Measurements from ENCODE around the gene KLF17.
"Not testable (repeated sequence)": the region's sequence is repeated elsewhere in the genome, so short reads cannot be mapped to it uniquely, and the experiment has no call there.

The KLF17 gene

DNA sequence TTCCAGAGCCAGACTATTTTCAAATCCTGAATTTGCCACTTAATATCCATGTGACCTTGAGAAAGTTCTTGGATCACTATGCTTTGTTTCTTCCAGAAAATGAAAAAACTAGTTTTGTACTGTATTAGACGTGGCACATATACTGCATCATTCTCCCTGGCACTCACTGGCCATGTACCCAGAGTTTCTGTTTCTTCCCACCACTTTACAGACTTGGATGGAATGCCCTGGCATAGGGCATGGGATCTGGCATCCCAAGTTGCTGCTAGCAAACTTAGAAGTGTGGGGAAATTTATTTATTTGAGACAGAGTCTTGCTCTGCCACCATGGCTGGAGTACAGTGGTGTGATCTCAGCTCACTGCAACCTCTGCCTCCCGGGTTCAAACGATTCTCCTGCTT, 12.8 kb downstream of the KLF17 start:
- Mint-ChIP-seq H3K27ac (no peak overlapping the region), H3K27me3 (peaks cover 67% of the 10 kb centered on the region), H3K4me3 (no peak overlapping the region), H3K4me1 (no peaks in the 10 kb centered on the region), H3K9me3 (no peaks in the 10 kb centered on the region), H3K36me3 (no peaks in the 10 kb centered on the region)
- ATAC-seq: no peak

- ATAC-seq: no peak
- no peaks in the 10 kb centered on the region for H3K4me1 Mint-ChIP-seq
- H3K9me3 Mint-ChIP-seq: no peaks in the 10 kb centered on the region
- no peaks in the 10 kb centered on the region for H3K36me3 Mint-ChIP-seq
- peaks cover 62% of the 10 kb centered on the region for H3K27me3 Mint-ChIP-seq
- no peak overlapping the region for H3K27ac Mint-ChIP-seq
- no peak overlapping the region for H3K4me3 Mint-ChIP-seq
These were observed 15.7 kb downstream of the KLF17 start for GRCh38 chr1:44134071-44134920.

DNA sequence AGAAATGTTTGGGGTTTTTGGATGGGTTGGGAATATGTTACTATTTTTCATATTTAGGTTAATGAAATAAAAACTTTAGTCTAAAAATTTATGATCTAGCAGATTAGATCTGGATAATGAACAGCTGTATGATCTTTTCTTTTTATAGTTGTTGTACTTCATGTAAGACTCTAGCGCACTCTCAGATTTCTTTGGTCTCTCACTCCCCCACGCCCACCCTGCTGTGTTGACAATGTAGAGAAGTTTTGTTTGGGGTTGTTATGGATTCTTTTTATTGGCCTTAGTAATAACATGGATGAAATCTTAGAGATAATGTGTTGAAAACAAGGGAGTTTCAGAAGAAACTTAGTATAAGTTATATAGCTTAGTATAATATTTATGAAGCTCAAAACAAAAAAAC, 17.3 kb downstream of the KLF17 start:
- H3K36me3 Mint-ChIP-seq: no peaks in the 10 kb centered on the region
- no peak overlapping the region for H3K4me3 Mint-ChIP-seq
- H3K4me1 Mint-ChIP-seq: no peaks in the 10 kb centered on the region
- no peak for ATAC-seq
- no peaks in the 10 kb centered on the region for H3K9me3 Mint-ChIP-seq
- H3K27me3 Mint-ChIP-seq: peaks cover 52% of the 10 kb centered on the region
- no peak overlapping the region for H3K27ac Mint-ChIP-seq

GRCh38 chr1:44138239-44138638, 19.6 kb downstream of the KLF17 start:
- ATAC-seq: no peak
- Mint-ChIP-seq H3K9me3 (peaks cover 3% of the 10 kb centered on the region), H3K4me3 (no peak overlapping the region), H3K27me3 (peaks cover 34% of the 10 kb centered on the region), H3K27ac (no peak overlapping the region), H3K4me1 (no peaks in the 10 kb centered on the region), H3K36me3 (no peaks in the 10 kb centered on the region)

GRCh38 chr1:44139565-44139964, 20.9 kb downstream of the KLF17 start:
- not testable (repeated sequence) for H3K36me3 Mint-ChIP-seq, H3K9me3 Mint-ChIP-seq, H3K4me3 Mint-ChIP-seq, H3K27ac Mint-ChIP-seq, ATAC-seq, H3K4me1 Mint-ChIP-seq
- peaks cover 28% of the 10 kb centered on the region for H3K27me3 Mint-ChIP-seq

- H3K9me3 Mint-ChIP-seq: peaks cover 16% of the 10 kb centered on the region
- H3K4me1 Mint-ChIP-seq: no peaks in the 10 kb centered on the region
- H3K27me3 Mint-ChIP-seq: peaks cover 24% of the 10 kb centered on the region
- H3K36me3 Mint-ChIP-seq: peaks cover 5% of the 10 kb centered on the region
- H3K4me3 Mint-ChIP-seq: no peak within 1 kb of the TSS
- no peak within 1 kb of the TSS for H3K27ac Mint-ChIP-seq
- no peak for ATAC-seq
These were observed 22.9 kb downstream of the KLF17 start, which contains the start of gene KLF18 for GRCh38 chr1:44141531-44141930. KLF18 (minus strand) TSS chr1:44141631; CDS start chr1:44141631, 0 bp downstream.

DNA sequence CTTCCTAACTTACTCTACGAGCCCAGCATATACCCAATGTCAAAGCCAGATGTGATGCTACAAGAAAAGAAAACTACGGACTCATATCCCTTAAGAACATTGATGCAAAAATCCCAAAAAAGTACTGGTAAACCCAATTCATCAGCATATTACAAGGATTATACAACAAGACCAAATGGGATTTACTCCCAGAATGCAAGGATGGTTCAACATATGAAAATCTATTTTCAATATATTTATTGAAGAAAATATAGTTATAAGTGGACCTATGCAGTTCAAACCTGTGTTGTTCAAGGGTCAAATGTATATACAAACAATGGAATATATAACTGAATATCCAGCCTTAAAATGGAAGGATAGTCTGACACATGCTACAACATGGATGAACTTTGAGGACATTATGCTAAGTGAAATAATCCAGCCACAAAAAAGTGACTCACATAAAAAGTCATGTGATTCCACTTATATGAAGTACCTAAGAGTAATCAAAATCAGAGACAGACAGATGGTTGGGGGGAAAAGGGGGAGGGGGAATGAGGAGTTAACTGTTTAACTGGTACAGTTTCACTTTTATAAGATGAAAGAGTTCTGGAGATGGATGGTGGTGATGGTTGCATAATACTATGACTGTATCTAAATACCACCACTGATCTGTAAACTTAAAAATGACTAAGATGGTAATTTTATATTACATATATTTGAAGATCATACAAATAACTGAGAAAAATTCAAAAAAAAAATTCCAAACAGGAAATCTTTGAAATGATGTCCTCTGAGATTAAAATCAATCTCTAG, 26.5 kb downstream of the KLF17 start:
- H3K36me3 Mint-ChIP-seq: peaks cover 5% of the 10 kb centered on the region
- peaks cover 20% of the 10 kb centered on the region for H3K9me3 Mint-ChIP-seq
- H3K4me3 Mint-ChIP-seq: no peak overlapping the region
- ATAC-seq: no peak
- no peak overlapping the region for H3K27ac Mint-ChIP-seq
- H3K4me1 Mint-ChIP-seq: no peaks in the 10 kb centered on the region
- no peaks in the 10 kb centered on the region for H3K27me3 Mint-ChIP-seq

DNA sequence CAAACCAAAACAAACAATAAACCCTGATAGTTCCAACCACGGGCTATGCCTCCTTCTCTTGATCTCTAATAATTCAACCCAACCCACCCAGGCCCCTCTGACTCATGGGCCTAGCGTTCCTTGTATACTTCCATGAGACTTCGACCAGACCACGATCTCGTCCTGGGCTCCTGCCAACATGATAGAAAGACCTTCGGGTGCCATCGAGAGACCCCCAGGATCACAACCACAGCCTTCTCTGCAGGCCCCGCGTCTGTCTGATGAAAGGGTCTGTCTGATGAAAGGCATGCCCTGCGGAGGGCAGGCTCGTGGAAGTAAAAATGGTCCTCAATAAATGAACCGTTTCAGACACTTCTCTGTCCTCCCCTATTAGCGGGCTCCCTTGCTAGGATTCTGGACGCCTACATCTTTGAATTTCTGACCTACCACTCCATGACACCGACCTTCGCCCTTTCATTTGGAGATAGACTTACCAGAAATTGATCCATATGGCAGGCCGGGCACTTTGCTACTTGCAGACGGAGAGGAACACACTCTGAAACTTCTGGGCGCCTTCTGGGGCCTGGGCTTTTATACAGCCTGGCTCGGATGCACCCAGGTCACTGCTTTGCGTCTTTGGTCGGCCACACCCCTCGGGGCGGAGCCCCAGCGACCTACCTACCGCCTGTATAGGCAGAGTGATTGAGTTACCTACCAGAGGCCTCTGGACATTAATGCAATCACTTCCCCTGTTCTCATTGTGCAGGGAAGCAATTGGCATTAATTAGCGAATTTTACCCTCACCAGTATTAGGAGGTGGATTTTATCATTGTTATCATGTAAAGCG, 28.1 kb downstream of the KLF17 start:
- Mint-ChIP-seq H3K4me3 (no peak overlapping the region), H3K36me3 (peaks cover 5% of the 10 kb centered on the region), H3K9me3 (peaks cover 20% of the 10 kb centered on the region), H3K27ac (no peak overlapping the region), H3K27me3 (no peaks in the 10 kb centered on the region), H3K4me1 (no peaks in the 10 kb centered on the region)
- no peak for ATAC-seq

DNA sequence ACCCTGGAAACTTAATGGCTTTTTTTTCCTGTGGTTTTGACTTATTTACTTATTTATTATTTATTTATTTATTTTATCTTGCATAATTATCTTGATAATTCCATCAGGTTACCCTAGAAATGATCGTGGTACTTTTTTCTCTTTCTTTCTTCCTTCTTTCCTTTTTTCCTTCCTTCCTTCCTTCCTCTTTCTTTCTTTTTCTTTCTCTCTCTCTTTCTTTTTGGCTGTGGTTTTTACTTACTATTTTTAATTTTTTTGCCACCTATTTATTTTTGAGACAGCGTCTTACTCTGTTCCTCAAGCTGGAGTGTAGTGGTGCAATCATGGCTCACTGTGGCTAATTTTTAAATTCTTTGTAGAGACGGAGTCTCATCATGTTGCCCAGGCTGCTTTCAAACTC, 29.0 kb downstream of the KLF17 start:
- Mint-ChIP-seq H3K36me3 (peaks cover 5% of the 10 kb centered on the region), H3K9me3 (peaks cover 20% of the 10 kb centered on the region), H3K27ac (no peak overlapping the region), H3K4me1 (no peaks in the 10 kb centered on the region), H3K27me3 (peaks cover 8% of the 10 kb centered on the region), H3K4me3 (no peak overlapping the region)
- no peak for ATAC-seq

GRCh38 chr1:44151332-44151731, 32.7 kb downstream of the KLF17 start:
- Mint-ChIP-seq H3K4me3 (no peak overlapping the region), H3K9me3 (peaks cover 6% of the 10 kb centered on the region), H3K4me1 (no peaks in the 10 kb centered on the region), H3K36me3 (no peaks in the 10 kb centered on the region), H3K27ac (no peak overlapping the region), H3K27me3 (peaks cover 21% of the 10 kb centered on the region)
- no peak for ATAC-seq

- Mint-ChIP-seq H3K9me3 (peaks cover under 1% of the 10 kb centered on the region), H3K4me1 (no peaks in the 10 kb centered on the region), H3K36me3 (no peaks in the 10 kb centered on the region), H3K4me3 (no peak overlapping the region), H3K27ac (no peak overlapping the region), H3K27me3 (peaks cover 21% of the 10 kb centered on the region)
- ATAC-seq: no peak
These were observed 33.2 kb downstream of the KLF17 start for GRCh38 chr1:44151808-44152207.

DNA sequence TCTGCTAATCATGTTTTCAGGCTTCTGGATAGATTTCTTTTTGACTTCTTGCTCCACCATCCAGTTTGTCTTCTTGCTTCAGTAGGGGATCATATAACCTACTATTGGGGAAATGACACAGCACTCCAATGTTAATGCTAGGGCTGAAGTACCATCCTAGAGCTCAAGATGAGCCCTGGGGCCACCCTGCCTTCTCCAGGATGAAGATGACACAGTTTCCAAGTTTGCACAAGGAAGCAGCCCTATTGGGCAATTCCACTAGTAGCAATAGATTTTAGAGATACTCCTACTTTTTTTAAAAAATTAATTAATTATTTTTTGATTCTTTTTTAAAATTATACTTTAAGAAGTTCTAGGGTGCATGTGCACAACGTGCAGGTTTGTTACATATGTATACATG, 34.1 kb downstream of the KLF17 start:
- Mint-ChIP-seq H3K9me3 (no peaks in the 10 kb centered on the region), H3K4me3 (no peak overlapping the region), H3K27ac (no peak overlapping the region), H3K4me1 (no peaks in the 10 kb centered on the region), H3K36me3 (no peaks in the 10 kb centered on the region), H3K27me3 (peaks cover 21% of the 10 kb centered on the region)
- no peak for ATAC-seq

DNA sequence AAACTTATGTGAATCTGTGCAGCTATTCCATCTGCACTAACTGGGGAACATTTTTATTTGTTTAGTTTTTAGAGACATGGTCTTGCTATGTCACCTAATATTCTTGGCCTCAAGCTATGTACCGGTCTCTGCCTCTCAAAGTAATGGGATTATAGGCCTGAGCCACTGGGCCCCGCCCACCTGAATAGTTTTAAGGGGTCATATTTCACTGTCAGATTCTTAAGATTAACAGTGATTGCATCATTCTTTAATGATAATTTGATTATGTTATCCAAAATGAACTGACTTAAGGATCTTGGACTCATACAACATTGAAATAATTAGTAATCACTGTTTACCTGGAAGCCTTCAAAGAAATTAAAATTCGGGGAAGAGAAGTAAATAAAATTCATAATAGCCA, 35.4 kb downstream of the KLF17 start:
- Mint-ChIP-seq H3K4me1 (no peaks in the 10 kb centered on the region), H3K36me3 (no peaks in the 10 kb centered on the region)
- no peak for ATAC-seq

GRCh38 chr1:44157903-44158302, 39.3 kb downstream of the KLF17 start:
- no peak overlapping the region for H3K4me3 Mint-ChIP-seq
- H3K27me3 Mint-ChIP-seq: peaks cover 9% of the 10 kb centered on the region
- H3K9me3 Mint-ChIP-seq: peaks cover 3% of the 10 kb centered on the region
- no peaks in the 10 kb centered on the region for H3K4me1 Mint-ChIP-seq
- H3K36me3 Mint-ChIP-seq: no peaks in the 10 kb centered on the region
- ATAC-seq: no peak
- no peak overlapping the region for H3K27ac Mint-ChIP-seq

More for the DNA sequence above, 35.4 kb downstream of the KLF17 start:
- Mint-ChIP-seq H3K27ac (no peak overlapping the region), H3K27me3 (peaks cover 21% of the 10 kb centered on the region), H3K4me3 (no peak overlapping the region), H3K9me3 (no peaks in the 10 kb centered on the region)

- peaks cover 3% of the 10 kb centered on the region for H3K9me3 Mint-ChIP-seq
- no peak overlapping the region for H3K4me3 Mint-ChIP-seq
- no peak for ATAC-seq
- H3K4me1 Mint-ChIP-seq: no peaks in the 10 kb centered on the region
- H3K27me3 Mint-ChIP-seq: no peaks in the 10 kb centered on the region
- no peak overlapping the region for H3K27ac Mint-ChIP-seq
- no peaks in the 10 kb centered on the region for H3K36me3 Mint-ChIP-seq
These were observed 40.2 kb downstream of the KLF17 start for GRCh38 chr1:44158871-44159270.

All from stimulated activated memory B cell treated with anti-CD40 and anti-IgM and Interleukin-4, amounts not matched to agents 10 μg/mL and 1 μg/mL and 100 μg/mL, for 72 hours (primary cell).